A549 (cell line): ENCODE measurements around the gene MYOG. TPM values are rescaled to one million over a fixed set of nuclear protein-coding genes. Genes with fewer than 3 reads are reported as not detected.

Experiments
- ATAC-seq, 2 experiments: fragments of 200-7000 bp in 1 of 2; fragments of >200 bp in 1 of 2; cut with Nextera tagmentation in 1 of 2; cut with Tn5 transposase in 1 of 2; 3 replicates each; pipeline versions ENCODE4 v1.8.0 to v1.9.1; 2018 to 2020; ENCODE audit warnings: mild to moderate bottlenecking in 1 of 2, moderate library complexity in 1 of 2
- CTCF ChIA-PET: fragments of 300-600 bp; sonication (Branson Sonifier 250); formaldehyde crosslinking; extraction: SDS; loops from one replicate; lab custom pipeline; 2021; ENCODE audit warnings: antibody characterized with exemption, inconsistent platforms; lab: Yijun Ruan, JAX
- POLR2A ChIA-PET: fragments of 350-600 bp; formaldehyde crosslinking; extraction: SDS; loops from one replicate; lab custom pipeline; 2021; ENCODE audit warnings: antibody characterized with exemption, inconsistent platforms; lab: Yijun Ruan, JAX
- DNase-seq, 2 experiments: peaks; one replicate each; pipeline versions ENCODE4 v3.0.0 to v3.0.0-alpha.2; 2011 to 2016; ENCODE audit warnings: low read depth in 1 of 2, low spot score in 1 of 2
- FAIRE-seq: peaks from 2 replicates; lab custom pipeline; 2011; peaks lifted over from hg19 to GRCh38; lab: Jason Lieb, UNC
- H3K27ac ChIP-seq, 2 experiments: fragments of >200 bp; sonication (Bioruptor Twin); formaldehyde crosslinking; 3 replicates each; pipeline ENCODE4 v1.5.1; 2016 to 2017
- H3K4me1 ChIP-seq: fragments of >200 bp; sonication (Bioruptor Twin); formaldehyde crosslinking; 3 replicates; pipeline ENCODE4 v1.6.1; 2016
- H3K4me2 ChIP-seq: fragments of >200 bp; sonication (Bioruptor Twin); formaldehyde crosslinking; 3 replicates; pipeline ENCODE4 v1.6.1; 2016
- H3K4me3 ChIP-seq: fragments of >200 bp; sonication (Bioruptor Twin); formaldehyde crosslinking; 3 replicates; pipeline ENCODE4 v1.5.1; 2016
- H3K9me3 ChIP-seq: fragments of >200 bp; sonication (Bioruptor Twin); formaldehyde crosslinking; 3 replicates; pipeline ENCODE4 v1.6.1; 2016
- BHLHE40 ChIP-seq: IDR thresholded peaks from 2 replicates; pipeline ENCODE4 v1.6.1; 2012; ENCODE audit warnings: low read depth, low read length, inconsistent platforms
- CBX2 ChIP-seq: fragments of 200-600 bp; sonication (generic); IDR thresholded peaks from 2 replicates; pipeline ENCODE4 v1.6.1; 2016; ENCODE audit warnings: low read depth, mild to moderate bottlenecking, borderline replicate concordance
- CBX8 ChIP-seq: fragments of 200-600 bp; sonication (generic); IDR thresholded peaks from 2 replicates; pipeline ENCODE4 v1.6.1; 2016
- CHD2 ChIP-seq: fragments of 150-350 bp; IDR thresholded peaks from 2 replicates; pipeline ENCODE4 v1.6.1; 2014; ENCODE audit warnings: low read length; ENCODE audit not compliant: partially characterized antibody
- EHF ChIP-seq: fragments of 250-450 bp; sonication (Bioruptor Pico); IDR thresholded peaks from 2 replicates; pipeline ENCODE4 v1.5.0; 2020; ENCODE audit warnings: mild to moderate bottlenecking
- EHMT2 ChIP-seq: fragments of 200-600 bp; sonication (generic); IDR thresholded peaks from 2 replicates; pipeline ENCODE4 v1.6.1; 2016; ENCODE audit warnings: antibody characterized with exemption, low read depth, mild to moderate bottlenecking, moderate library complexity
- ELK1 ChIP-seq: fragments of 150-350 bp; IDR thresholded peaks from 2 replicates; pipeline ENCODE4 v1.6.1; 2014; ENCODE audit warnings: low read depth, mild to moderate bottlenecking, low read length
- ESRRA ChIP-seq: fragments of 150-350 bp; IDR thresholded peaks from 2 replicates; pipeline ENCODE4 v1.6.1; 2014; ENCODE audit warnings: mild to moderate bottlenecking, low read length, borderline replicate concordance
- FOSB ChIP-seq: fragments of 250-450 bp; sonication (Bioruptor Pico); IDR thresholded peaks from 2 replicates; pipeline ENCODE4 v1.5.0; 2020; ENCODE audit warnings: mild to moderate bottlenecking, moderate library complexity
- FOSL2 ChIP-seq, 2 experiments: fragments of 450-650 bp in 1 of 2; fragments of >200 bp in 1 of 2; sonication (Bioruptor Twin) in 1 of 2; formaldehyde crosslinking; IDR thresholded peaks; 2 replicates each; pipeline versions ENCODE4 v1.5.0 to v1.6.1; 2016 to 2020; ENCODE audit warnings: mild to moderate bottlenecking in 1 of 2, moderate library complexity in 1 of 2
- HEYL ChIP-seq: fragments of 250-450 bp; sonication (Bioruptor Pico); IDR thresholded peaks from 2 replicates; pipeline ENCODE4 v1.8.0; 2021; ENCODE audit warnings: mild to moderate bottlenecking, moderate library complexity
- HOXA7 ChIP-seq: fragments of 250-450 bp; sonication (Bioruptor Pico); IDR thresholded peaks from 2 replicates; pipeline ENCODE4 v1.5.0; 2020; ENCODE audit warnings: mild to moderate bottlenecking, moderate library complexity
- JUN ChIP-seq, 2 experiments: fragments of >200 bp; sonication (Bioruptor Twin); formaldehyde crosslinking; IDR thresholded peaks; 2 replicates in 1 of 2; 3 replicates in 1 of 2; pipeline ENCODE4 v1.6.1; 2016 to 2017
- NPAS2 ChIP-seq: fragments of 250-450 bp; sonication (Bioruptor Pico); IDR thresholded peaks from 2 replicates; pipeline ENCODE4 v1.8.0; 2022; ENCODE audit warnings: mild to moderate bottlenecking, moderate library complexity, borderline replicate concordance
- PHF8 ChIP-seq: fragments of 200-600 bp; sonication (generic); IDR thresholded peaks from 2 replicates; pipeline ENCODE4 v1.6.1; 2016; ENCODE audit warnings: low read depth, mild to moderate bottlenecking, antibody characterized with exemption, moderate library complexity, borderline replicate concordance
- RAD21 ChIP-seq, 2 experiments: fragments of >200 bp in 1 of 2; sonication (Bioruptor Twin) in 1 of 2; formaldehyde crosslinking in 1 of 2; IDR thresholded peaks in 1 of 2; conservative IDR thresholded peaks in 1 of 2; 2 replicates in 1 of 2; 3 replicates in 1 of 2; pipeline ENCODE4 v1.6.1; 2012 to 2018; ENCODE audit warnings: inconsistent platforms in 1 of 2
- SMC3 ChIP-seq: fragments of >200 bp; sonication (Bioruptor Twin); formaldehyde crosslinking; IDR thresholded peaks from 3 replicates; pipeline ENCODE4 v1.6.1; 2018; ENCODE audit warnings: inconsistent platforms
- SREBF2 ChIP-seq: fragments of 450-650 bp; IDR thresholded peaks from 2 replicates; pipeline ENCODE4 v1.6.1; 2014; ENCODE audit warnings: mild to moderate bottlenecking, moderate library complexity
- TP53 ChIP-seq: fragments of 250-450 bp; sonication (Bioruptor Pico); IDR thresholded peaks from 2 replicates; pipeline ENCODE4 v1.5.0; 2021; ENCODE audit warnings: mild to moderate bottlenecking, moderate library complexity
- USF2 ChIP-seq: fragments of 450-650 bp; IDR thresholded peaks from 2 replicates; pipeline ENCODE4 v1.6.1; 2014; ENCODE audit warnings: antibody characterized with exemption
- ZC3H11A ChIP-seq: fragments of 450-650 bp; IDR thresholded peaks from 2 replicates; pipeline ENCODE4 v1.6.1; 2014; ENCODE audit warnings: antibody characterized with exemption, mild to moderate bottlenecking
- WGBS: methylation state at CpG from one replicate; pipeline ENCODE4 v1.1.6; 2017; ENCODE audit errors: missing lambda C conversion rate; 5-methylcytosine and 5-hydroxymethylcytosine counted together
- polyA plus RNA-seq, 4 experiments: library from polyadenylated mRNA; depleted of rRNA in 3 of 4; stranded (reverse); fragments of >200 nt; fragmentation: RNase III in 1 of 4; extraction: RNeasy Plus Mini Kit Qiagen cat#74134 plus additional on column Dnase treatment in 1 of 4; gene quantifications; 2 replicates in 3 of 4; 3 replicates in 1 of 4; pipeline ENCODE4 v1.2.3, GENCODE V29; 2011 to 2017
- TF ChIP-seq, protein P1 (sequence below): IDR thresholded peaks from 2 replicates; pipeline ENCODE4 v1.6.1; 2012
- TF ChIP-seq, protein P2 (sequence below): fragments of 250-450 bp; sonication (Bioruptor Pico); IDR thresholded peaks from 2 replicates; pipeline ENCODE4 v1.5.0; 2021; ENCODE audit warnings: mild to moderate bottlenecking, moderate library complexity, borderline replicate concordance

Gene MYOG
- polyA plus RNA-seq, 2 of the 4 experiments (the other 2 are of a cell fraction), result not detected

GRCh38 chr1:203036537-203036936 lies 49.3 kb downstream of the MYOG start (continued):
- TF ChIP-seq USF2 (no peak), RAD21 (conservative IDR thresholded peaks at IDR 0.05 in 1 of 2, IDR thresholded peaks at IDR 0.05 in 1 of 2) (no peak), NPAS2 (CRISPR knock-in tag) (no peak)
- TF ChIP-seq, protein P1, sequence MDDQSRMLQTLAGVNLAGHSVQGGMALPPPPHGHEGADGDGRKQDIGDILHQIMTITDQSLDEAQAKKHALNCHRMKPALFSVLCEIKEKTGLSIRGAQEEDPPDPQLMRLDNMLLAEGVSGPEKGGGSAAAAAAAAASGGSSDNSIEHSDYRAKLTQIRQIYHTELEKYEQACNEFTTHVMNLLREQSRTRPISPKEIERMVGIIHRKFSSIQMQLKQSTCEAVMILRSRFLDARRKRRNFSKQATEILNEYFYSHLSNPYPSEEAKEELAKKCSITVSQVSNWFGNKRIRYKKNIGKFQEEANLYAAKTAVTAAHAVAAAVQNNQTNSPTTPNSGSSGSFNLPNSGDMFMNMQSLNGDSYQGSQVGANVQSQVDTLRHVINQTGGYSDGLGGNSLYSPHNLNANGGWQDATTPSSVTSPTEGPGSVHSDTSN, result no peak

- FAIRE-seq (no peak), DNase-seq (no peak), ATAC-seq (no peak)
- no peak overlapping the region for H3K4me2 ChIP-seq
- no peaks in the 10 kb centered on the region for H3K9me3 ChIP-seq
- no peak overlapping the region for H3K4me3 ChIP-seq
- 38% methylated on average over 4 of the region's 4 CpGs for WGBS
- POLR2A ChIA-PET, result interaction anchor here (1.1 kb wide), 1 partner anchor 30 kb away, joined by 3 read pairs; no protein-coding TSS in a partner anchor
- CTCF ChIA-PET, result interaction anchor here (0.9 to 25.2 kb wide), 10 partner anchors 8 to 452 kb away, joined by 3 to 452 read pairs (median 52); partner anchors contain the start of genes MYBPH and PPFIA4
- H3K27ac ChIP-seq, result no peak overlapping the region
- peaks cover 15% of the 10 kb centered on the region; the same call in 2 of the 3 replicates for H3K4me1 ChIP-seq
- TF ChIP-seq ESRRA, result no peak
- TF ChIP-seq, protein P2, sequence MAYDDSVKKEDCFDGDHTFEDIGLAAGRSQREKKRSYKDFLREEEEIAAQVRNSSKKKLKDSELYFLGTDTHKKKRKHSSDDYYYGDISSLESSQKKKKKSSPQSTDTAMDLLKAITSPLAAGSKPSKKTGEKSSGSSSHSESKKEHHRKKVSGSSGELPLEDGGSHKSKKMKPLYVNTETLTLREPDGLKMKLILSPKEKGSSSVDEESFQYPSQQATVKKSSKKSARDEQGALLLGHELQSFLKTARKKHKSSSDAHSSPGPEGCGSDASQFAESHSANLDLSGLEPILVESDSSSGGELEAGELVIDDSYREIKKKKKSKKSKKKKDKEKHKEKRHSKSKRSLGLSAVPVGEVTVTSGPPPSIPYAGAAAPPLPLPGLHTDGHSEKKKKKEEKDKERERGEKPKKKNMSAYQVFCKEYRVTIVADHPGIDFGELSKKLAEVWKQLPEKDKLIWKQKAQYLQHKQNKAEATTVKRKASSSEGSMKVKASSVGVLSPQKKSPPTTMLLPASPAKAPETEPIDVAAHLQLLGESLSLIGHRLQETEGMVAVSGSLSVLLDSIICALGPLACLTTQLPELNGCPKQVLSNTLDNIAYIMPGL (CRISPR knock-in tag), result no peak
- TF ChIP-seq EHF (CRISPR knock-in tag), result no peak
- TF ChIP-seq FOSL2 (IDR thresholded peaks at IDR 0.05), result no peak
- no peak for TF ChIP-seq FOSL2 (CRISPR knock-in tag; IDR thresholded peaks at IDR 0.05)
- no peak for TF ChIP-seq BHLHE40
- TF ChIP-seq EHMT2, result no peak
- TF ChIP-seq FOSB (CRISPR knock-in tag), result no peak
- TF ChIP-seq PHF8, result no peak
- TF ChIP-seq HEYL, result no peak
- TF ChIP-seq JUN (IDR thresholded peaks at IDR 0.05), result no peak
- no peak for TF ChIP-seq HOXA7 (CRISPR knock-in tag)
- no peak for TF ChIP-seq SMC3
- TF ChIP-seq SREBF2, result no peak
These were observed 49.7 kb downstream of the MYOG start for GRCh38 chr1:203036135-203036534.

DNA sequence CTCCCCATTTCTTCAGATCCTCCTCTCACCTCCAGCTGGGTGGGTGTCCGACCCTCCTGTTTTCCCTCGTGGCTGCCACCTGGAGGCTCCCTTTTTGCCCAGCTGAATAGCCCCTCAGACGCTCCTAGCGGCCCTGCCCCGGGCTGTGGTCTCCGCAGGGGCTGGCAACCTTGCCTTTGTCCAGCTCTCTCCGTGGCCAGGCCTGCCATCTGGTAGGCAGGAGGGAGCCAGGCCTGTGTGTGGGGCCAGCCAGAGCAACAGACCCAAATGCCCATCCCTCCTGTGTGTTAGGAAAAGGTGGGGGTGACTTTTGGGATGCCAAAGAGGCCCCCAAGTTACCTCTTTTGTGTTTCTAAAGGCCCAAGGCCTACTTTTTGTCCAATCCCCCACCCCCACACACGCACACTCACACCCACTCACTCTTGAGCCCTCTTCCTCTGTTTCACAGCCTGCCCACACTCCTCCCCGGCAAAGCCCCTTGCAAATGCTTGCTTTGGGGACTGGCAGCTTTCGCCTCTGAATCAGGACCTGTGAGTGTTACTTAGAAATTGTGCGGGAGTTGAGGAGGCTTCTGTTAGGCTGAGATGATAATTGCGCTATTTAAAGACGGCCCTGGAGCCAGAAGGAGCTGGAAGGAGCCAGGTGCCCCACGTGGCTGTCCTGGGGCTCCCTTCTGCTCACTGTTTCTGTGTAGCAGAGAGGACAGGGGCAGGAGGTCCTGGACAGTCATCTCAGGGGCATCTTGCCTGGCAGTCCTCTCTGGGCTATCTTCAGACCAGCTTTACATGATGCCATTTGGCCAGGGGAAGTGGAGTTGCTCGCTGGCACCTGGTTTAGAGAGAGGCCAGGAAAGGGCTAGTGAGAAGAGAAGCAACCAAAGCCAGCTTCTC lies 50.5 kb downstream of the MYOG start:
- FAIRE-seq (no peak), DNase-seq (no peak), ATAC-seq (no peak)
- WGBS, result 64% methylated on average over 15 of the region's 15 CpGs
- Histone ChIP-seq H3K4me1 (peaks cover 15% of the 10 kb centered on the region; the same call in 2 of the 3 replicates), H3K9me3 (no peaks in the 10 kb centered on the region), H3K27ac (no peak overlapping the region), H3K4me3 (no peak overlapping the region), H3K4me2 (no peak overlapping the region)
- CTCF ChIA-PET, result interaction anchor here (1.1 to 25.2 kb wide), 8 partner anchors 8 to 235 kb away, joined by 3 to 452 read pairs (median 144); partner anchors contain the start of genes ADORA1, MYBPH and PPFIA4
- TF ChIP-seq ELK1, result no peak
- no peak for TF ChIP-seq TP53 (CRISPR knock-in tag)
- TF ChIP-seq ZC3H11A, result no peak
- no peak for TF ChIP-seq CHD2
- TF ChIP-seq CBX8, result no peak
- TF ChIP-seq CBX2, result no peak
- POLR2A ChIA-PET, result interaction anchor here (1.1 kb wide), 1 partner anchor 29 kb away, joined by 3 read pairs; no protein-coding TSS in a partner anchor
